GM23248 (cell line): ENCODE measurements around the gene LRP1.

ENCODE experiments used
- EZH2 ChIP-seq: fragments of 200-600 bp; sonication (generic); IDR thresholded peaks from 2 replicates; pipeline ENCODE4 v1.6.1; 2018; ENCODE audit warnings: antibody characterized with exemption, mild to moderate bottlenecking; ENCODE audit not compliant: insufficient read depth, poor library complexity, severe bottlenecking
- EZH2phosphoT487 ChIP-seq: fragments of 200-600 bp; sonication (generic); IDR thresholded peaks from 2 replicates; pipeline ENCODE4 v1.6.1; 2018; ENCODE audit warnings: antibody characterized with exemption, moderate library complexity, mild to moderate bottlenecking, low read depth; ENCODE audit not compliant: insufficient read depth

GRCh38 chr12:57173683-57174082 is 45.4 kb downstream of the LRP1 start:
- no peak for TF ChIP-seq EZH2phosphoT487
- TF ChIP-seq EZH2: no peak
